Bronchial epithelial cell (primary cell): Measurements from ENCODE around the gene TBX4. TPM values are rescaled to one million over a fixed set of nuclear protein-coding genes. Genes with fewer than 3 reads are reported as not detected.
A peak's percentile ranks its signal among the peaks of the same experiment; 100 is the strongest.

Experiments
- DNase-seq: peaks from one replicate; pipeline ENCODE4 v3.0.0-alpha.2; 2010; ENCODE audit warnings: low read depth
- FAIRE-seq: peaks from 2 replicates; lab custom pipeline; 2011; peaks lifted over from hg19 to GRCh38; lab: Jason Lieb, UNC
- H3K27me3 ChIP-seq: 2 replicates; pipeline ENCODE4 v1.5.1; 2011; ENCODE audit warnings: low read length; ENCODE audit not compliant: control insufficient read depth, insufficient read depth
- H3K36me3 ChIP-seq: 2 replicates; pipeline ENCODE4 v1.5.1; 2011; ENCODE audit warnings: low read length; ENCODE audit not compliant: control insufficient read depth, insufficient read depth
- H3K4me3 ChIP-seq: 2 replicates; pipeline ENCODE4 v1.5.1; 2011; ENCODE audit warnings: mild to moderate bottlenecking, low read depth, low read length, control low read depth
- CTCF ChIP-seq: IDR thresholded peaks from 2 replicates; pipeline ENCODE4 v1.5.1; 2011; ENCODE audit warnings: mild to moderate bottlenecking, moderate library complexity, low read length, control low read depth, inconsistent platforms; ENCODE audit not compliant: insufficient read depth, severe bottlenecking
- total RNA-seq: library from RNA; depleted of rRNA; stranded (reverse); fragments of >200 nt; gene quantifications from 2 replicates; pipeline ENCODE4 v1.2.1, GENCODE V29; 2014

The TBX4 gene
- total RNA-seq, 1 donor from 2014 or later = not detected

- no peak for DNase-seq
- FAIRE-seq = no peak
- no peak overlapping the region for H3K4me3 ChIP-seq
- H3K36me3 ChIP-seq = no peaks in the 10 kb centered on the region
- TF ChIP-seq CTCF = no peak
- H3K27me3 ChIP-seq = peaks cover 2% of the 10 kb centered on the region
Measured at GRCh38 chr17:61480414-61480807, 28.2 kb downstream of the TBX4 start.

- no peak for DNase-seq
- Histone ChIP-seq H3K27me3 (peaks cover 5% of the 10 kb centered on the region), H3K36me3 (no peaks in the 10 kb centered on the region), H3K4me3 (no peak overlapping the region)
- TF ChIP-seq CTCF = no peak
- FAIRE-seq = no peak
Measured at GRCh38 chr17:61481421-61481820, 29.2 kb downstream of the TBX4 start.

GRCh38 chr17:61482467-61482866, 30.2 kb downstream of the TBX4 start:
- no peak for TF ChIP-seq CTCF
- peaks cover 5% of the 10 kb centered on the region for H3K27me3 ChIP-seq
- H3K4me3 ChIP-seq = no peak overlapping the region
- H3K36me3 ChIP-seq = no peaks in the 10 kb centered on the region
- FAIRE-seq (no peak), DNase-seq (no peak)

- FAIRE-seq (no peak), DNase-seq (no peak)
- H3K4me3 ChIP-seq = no peak overlapping the region
- H3K36me3 ChIP-seq = no peaks in the 10 kb centered on the region
- H3K27me3 ChIP-seq = peaks cover 5% of the 10 kb centered on the region
- no peak for TF ChIP-seq CTCF
Measured at GRCh38 chr17:61483778-61484116, 31.5 kb downstream of the TBX4 start.

- Histone ChIP-seq H3K4me3 (no peak overlapping the region), H3K36me3 (no peaks in the 10 kb centered on the region), H3K27me3 (peaks cover 5% of the 10 kb centered on the region)
- DNase-seq (no peak), FAIRE-seq (no peak)
- TF ChIP-seq CTCF = no peak
Measured at GRCh38 chr17:61484174-61484573, 32.0 kb downstream of the TBX4 start.

GRCh38 chr17:61485067-61485775, 33.0 kb downstream of the TBX4 start:
- Histone ChIP-seq H3K27me3 (peaks cover 5% of the 10 kb centered on the region), H3K36me3 (no peaks in the 10 kb centered on the region), H3K4me3 (no peak overlapping the region)
- peak; percentile 7 for FAIRE-seq
- no peak for DNase-seq
- TF ChIP-seq CTCF = no peak
